ENCODE data around the gene IRAK2.

The IRAK2 gene

DNA sequence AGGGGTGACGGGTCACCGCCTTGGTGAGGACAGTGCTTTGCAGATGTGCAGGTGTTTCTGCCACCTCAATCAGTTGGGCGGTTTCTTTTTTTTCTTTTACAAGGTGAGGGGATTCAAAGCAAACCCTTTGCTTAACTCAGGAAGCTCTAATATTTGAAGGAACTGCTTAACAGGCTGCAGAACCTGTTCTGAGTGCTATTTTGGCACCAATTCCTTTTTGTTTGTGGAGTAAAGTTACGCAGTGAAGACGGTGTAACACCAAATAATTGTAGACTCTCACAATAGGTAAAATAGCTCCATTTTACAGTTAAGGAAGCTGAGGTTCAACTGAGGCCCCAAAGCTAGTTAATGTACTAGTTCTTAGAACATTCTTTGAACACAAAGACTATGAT is 121.4 kb downstream of the IRAK2 start:
- TF ChIP-seq ISL1 (CRISPR knock-in tag; IDR thresholded peaks at IDR 0.05): no peak
- no peak for TF ChIP-seq OSR1 (CRISPR knock-in tag; IDR thresholded peaks at IDR 0.05)
- no peak for TF ChIP-seq SNAI2 (CRISPR knock-in tag; IDR thresholded peaks at IDR 0.05)
- no peak for TF ChIP-seq ZFP30 (CRISPR knock-in tag; IDR thresholded peaks at IDR 0.05)
- TF ChIP-seq ZNF8 (CRISPR knock-in tag; IDR thresholded peaks at IDR 0.05): no peak
- TF ChIP-seq ZNF70 (CRISPR knock-in tag; IDR thresholded peaks at IDR 0.05): no peak
- no peak for ATAC-seq

DNA sequence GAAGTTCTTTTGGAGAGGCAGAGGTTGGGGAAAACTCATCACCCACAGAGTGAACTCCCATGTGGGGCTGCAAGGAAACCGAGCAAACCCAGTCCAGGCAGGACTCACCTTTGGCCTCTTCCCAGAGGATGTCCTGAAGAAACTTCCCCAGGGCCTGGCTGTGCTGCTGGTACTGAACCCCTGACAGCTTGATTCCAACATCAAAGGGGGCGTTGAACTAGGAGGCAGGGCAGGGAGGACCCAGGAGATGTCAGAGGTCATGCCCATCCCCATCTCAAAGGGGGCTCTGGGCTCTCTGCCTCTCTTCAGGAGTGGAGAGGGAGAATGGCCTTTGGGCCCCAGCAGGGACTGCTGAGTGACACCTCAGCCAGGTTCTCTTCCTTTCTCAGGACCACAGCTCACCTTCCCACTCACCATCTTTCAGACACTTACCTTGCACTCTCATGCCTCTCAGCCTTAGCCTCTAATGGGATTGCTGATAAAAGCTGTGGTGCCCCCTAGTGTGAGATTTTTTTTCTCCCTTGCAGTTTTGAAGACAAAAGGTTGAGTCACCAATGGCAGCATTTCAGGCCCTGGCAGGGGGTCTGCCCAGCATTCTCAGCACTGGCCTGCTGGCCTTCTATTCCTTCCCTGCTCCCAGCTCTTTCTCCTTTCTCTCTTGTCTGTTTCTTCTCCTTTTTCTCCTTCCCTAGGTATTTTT is 122.0 kb downstream of the IRAK2 start:
- TF ChIP-seq OSR1 (CRISPR knock-in tag; IDR thresholded peaks at IDR 0.05) (no peak), CSDC2 (CRISPR knock-in tag; IDR thresholded peaks at IDR 0.05) (no peak), ESRRG (CRISPR knock-in tag; IDR thresholded peaks at IDR 0.05) (no peak), RARB (CRISPR knock-in tag; IDR thresholded peaks at IDR 0.05) (no peak)
- peak; percentile 88 for ATAC-seq

DNA sequence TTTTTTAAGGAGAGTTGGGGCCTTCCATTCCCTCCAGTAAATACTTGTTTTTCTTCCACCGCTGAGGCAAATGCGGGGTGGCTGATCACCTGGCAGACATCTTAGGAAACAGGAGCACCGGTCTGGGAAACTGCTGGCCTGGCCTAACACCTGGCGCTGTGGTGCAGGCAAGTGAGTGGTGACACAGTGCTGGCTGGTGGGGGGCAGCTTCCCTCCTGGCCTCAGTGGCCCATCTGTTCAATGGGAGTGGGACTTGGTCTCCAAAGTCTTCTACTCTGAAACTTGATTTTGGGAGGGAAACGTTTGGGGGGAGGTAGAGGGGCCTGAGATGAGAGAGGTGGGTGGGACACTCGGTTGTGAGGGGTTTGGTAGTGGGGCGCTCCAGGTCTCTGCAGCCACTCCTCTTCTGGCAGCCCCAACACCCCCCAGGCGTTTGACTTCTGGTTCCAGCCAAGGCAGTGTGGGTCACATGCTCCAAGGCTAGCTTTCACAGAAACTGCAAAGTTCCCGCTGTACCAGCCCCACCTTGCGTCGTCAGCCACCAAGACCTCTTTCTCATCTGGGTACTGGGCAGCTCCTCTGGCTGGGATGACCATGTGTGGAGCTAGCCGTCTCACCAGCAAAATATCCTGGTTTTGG is 123.3 kb downstream of the IRAK2 start:
- ATAC-seq: no peak
- TF ChIP-seq TCF4 (CRISPR knock-in tag; IDR thresholded peaks at IDR 0.05; ENCODE audit: borderline replicate concordance) (no peak), CSDC2 (CRISPR knock-in tag; IDR thresholded peaks at IDR 0.05) (no peak), SNAI2 (CRISPR knock-in tag; IDR thresholded peaks at IDR 0.05) (no peak), ZNF8 (CRISPR knock-in tag; IDR thresholded peaks at IDR 0.05) (no peak), BACH2 (CRISPR knock-in tag; IDR thresholded peaks at IDR 0.05; ENCODE audit: borderline replicate concordance) (no peak), RARB (CRISPR knock-in tag; IDR thresholded peaks at IDR 0.05) (no peak), ESRRG (CRISPR knock-in tag; IDR thresholded peaks at IDR 0.05) (no peak), ZNF70 (CRISPR knock-in tag; IDR thresholded peaks at IDR 0.05) (no peak)
- TF ChIP-seq, protein P1, sequence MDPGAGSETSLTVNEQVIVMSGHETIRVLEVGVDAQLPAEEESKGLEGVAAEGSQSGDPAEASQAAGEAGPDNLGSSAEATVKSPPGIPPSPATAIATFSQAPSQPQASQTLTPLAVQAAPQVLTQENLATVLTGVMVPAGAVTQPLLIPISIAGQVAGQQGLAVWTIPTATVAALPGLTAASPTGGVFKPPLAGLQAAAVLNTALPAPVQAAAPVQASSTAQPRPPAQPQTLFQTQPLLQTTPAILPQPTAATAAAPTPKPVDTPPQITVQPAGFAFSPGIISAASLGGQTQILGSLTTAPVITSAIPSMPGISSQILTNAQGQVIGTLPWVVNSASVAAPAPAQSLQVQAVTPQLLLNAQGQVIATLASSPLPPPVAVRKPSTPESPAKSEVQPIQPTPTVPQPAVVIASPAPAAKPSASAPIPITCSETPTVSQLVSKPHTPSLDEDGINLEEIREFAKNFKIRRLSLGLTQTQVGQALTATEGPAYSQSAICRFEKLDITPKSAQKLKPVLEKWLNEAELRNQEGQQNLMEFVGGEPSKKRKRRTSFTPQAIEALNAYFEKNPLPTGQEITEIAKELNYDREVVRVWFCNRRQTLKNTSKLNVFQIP (CRISPR knock-in tag; IDR thresholded peaks at IDR 0.05; ENCODE audit: borderline replicate concordance, low read depth): no peak
- TF ChIP-seq, protein P2, sequence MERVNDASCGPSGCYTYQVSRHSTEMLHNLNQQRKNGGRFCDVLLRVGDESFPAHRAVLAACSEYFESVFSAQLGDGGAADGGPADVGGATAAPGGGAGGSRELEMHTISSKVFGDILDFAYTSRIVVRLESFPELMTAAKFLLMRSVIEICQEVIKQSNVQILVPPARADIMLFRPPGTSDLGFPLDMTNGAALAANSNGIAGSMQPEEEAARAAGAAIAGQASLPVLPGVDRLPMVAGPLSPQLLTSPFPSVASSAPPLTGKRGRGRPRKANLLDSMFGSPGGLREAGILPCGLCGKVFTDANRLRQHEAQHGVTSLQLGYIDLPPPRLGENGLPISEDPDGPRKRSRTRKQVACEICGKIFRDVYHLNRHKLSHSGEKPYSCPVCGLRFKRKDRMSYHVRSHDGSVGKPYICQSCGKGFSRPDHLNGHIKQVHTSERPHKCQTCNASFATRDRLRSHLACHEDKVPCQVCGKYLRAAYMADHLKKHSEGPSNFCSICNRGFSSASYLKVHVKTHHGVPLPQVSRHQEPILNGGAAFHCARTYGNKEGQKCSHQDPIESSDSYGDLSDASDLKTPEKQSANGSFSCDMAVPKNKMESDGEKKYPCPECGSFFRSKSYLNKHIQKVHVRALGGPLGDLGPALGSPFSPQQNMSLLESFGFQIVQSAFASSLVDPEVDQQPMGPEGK (CRISPR knock-in tag; IDR thresholded peaks at IDR 0.05; ENCODE audit: borderline replicate concordance): no peak

DNA sequence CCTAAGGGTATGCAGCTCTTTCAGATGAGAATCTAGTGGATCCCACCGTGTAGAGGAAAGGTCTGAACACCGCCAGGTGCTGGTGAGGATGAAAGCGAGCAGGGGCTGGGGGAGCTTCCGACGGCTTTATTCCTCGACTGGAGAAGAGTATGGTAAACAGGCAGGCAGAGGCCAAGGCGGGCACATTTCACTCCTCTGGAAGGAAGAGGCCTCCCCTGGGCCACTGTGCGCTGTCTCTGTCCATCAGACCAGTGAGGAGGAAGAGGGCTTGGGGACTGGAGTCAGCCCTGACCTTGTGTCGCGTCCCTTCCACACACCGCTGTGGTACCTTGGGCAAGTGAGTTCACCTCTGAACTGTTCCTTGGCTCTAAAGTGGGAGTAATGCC is 123.8 kb downstream of the IRAK2 start:
- no peak for ATAC-seq
- no peak for TF ChIP-seq ZNF565 (CRISPR knock-in tag; conservative IDR thresholded peaks at IDR 0.05; ENCODE audit: low read depth)
- no peak for TF ChIP-seq TOX (CRISPR knock-in tag; IDR thresholded peaks at IDR 0.05; ENCODE audit: borderline replicate concordance)
- TF ChIP-seq SNAI2 (CRISPR knock-in tag; IDR thresholded peaks at IDR 0.05): no peak
- TF ChIP-seq TCF4 (CRISPR knock-in tag; IDR thresholded peaks at IDR 0.05; ENCODE audit: borderline replicate concordance): no peak
- TF ChIP-seq RARB (CRISPR knock-in tag; IDR thresholded peaks at IDR 0.05): no peak
- no peak for TF ChIP-seq GLIS3 (CRISPR knock-in tag; IDR thresholded peaks at IDR 0.05)
- no peak for TF ChIP-seq OSR1 (CRISPR knock-in tag; IDR thresholded peaks at IDR 0.05)
- no peak for TF ChIP-seq BACH2 (CRISPR knock-in tag; IDR thresholded peaks at IDR 0.05; ENCODE audit: borderline replicate concordance)
- no peak for TF ChIP-seq PPARA (CRISPR knock-in tag; IDR thresholded peaks at IDR 0.05; ENCODE audit: borderline replicate concordance)
- TF ChIP-seq ISL1 (CRISPR knock-in tag; IDR thresholded peaks at IDR 0.05): no peak
- TF ChIP-seq, protein P1 (CRISPR knock-in tag; IDR thresholded peaks at IDR 0.05; ENCODE audit: borderline replicate concordance, low read depth): no peak
- TF ChIP-seq, protein P3, sequence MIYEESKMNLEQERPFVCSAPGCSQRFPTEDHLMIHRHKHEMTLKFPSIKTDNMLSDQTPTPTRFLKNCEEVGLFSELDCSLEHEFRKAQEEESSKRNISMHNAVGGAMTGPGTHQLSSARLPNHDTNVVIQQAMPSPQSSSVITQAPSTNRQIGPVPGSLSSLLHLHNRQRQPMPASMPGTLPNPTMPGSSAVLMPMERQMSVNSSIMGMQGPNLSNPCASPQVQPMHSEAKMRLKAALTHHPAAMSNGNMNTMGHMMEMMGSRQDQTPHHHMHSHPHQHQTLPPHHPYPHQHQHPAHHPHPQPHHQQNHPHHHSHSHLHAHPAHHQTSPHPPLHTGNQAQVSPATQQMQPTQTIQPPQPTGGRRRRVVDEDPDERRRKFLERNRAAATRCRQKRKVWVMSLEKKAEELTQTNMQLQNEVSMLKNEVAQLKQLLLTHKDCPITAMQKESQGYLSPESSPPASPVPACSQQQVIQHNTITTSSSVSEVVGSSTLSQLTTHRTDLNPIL (CRISPR knock-in tag; IDR thresholded peaks at IDR 0.05; ENCODE audit: low read depth): no peak
- TF ChIP-seq, protein P2 (CRISPR knock-in tag; IDR thresholded peaks at IDR 0.05; ENCODE audit: borderline replicate concordance): no peak
- no peak for TF ChIP-seq ZNF70 (CRISPR knock-in tag; IDR thresholded peaks at IDR 0.05)
- TF ChIP-seq, protein P4, sequence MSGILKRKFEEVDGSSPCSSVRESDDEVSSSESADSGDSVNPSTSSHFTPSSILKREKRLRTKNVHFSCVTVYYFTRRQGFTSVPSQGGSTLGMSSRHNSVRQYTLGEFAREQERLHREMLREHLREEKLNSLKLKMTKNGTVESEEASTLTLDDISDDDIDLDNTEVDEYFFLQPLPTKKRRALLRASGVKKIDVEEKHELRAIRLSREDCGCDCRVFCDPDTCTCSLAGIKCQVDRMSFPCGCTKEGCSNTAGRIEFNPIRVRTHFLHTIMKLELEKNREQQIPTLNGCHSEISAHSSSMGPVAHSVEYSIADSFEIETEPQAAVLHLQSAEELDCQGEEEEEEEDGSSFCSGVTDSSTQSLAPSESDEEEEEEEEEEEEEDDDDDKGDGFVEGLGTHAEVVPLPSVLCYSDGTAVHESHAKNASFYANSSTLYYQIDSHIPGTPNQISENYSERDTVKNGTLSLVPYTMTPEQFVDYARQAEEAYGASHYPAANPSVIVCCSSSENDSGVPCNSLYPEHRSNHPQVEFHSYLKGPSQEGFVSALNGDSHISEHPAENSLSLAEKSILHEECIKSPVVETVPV (CRISPR knock-in tag; IDR thresholded peaks at IDR 0.05): no peak
- TF ChIP-seq ARNTL (CRISPR knock-in tag; IDR thresholded peaks at IDR 0.05; ENCODE audit: borderline replicate concordance, low read depth): no peak
- TF ChIP-seq, protein P5, sequence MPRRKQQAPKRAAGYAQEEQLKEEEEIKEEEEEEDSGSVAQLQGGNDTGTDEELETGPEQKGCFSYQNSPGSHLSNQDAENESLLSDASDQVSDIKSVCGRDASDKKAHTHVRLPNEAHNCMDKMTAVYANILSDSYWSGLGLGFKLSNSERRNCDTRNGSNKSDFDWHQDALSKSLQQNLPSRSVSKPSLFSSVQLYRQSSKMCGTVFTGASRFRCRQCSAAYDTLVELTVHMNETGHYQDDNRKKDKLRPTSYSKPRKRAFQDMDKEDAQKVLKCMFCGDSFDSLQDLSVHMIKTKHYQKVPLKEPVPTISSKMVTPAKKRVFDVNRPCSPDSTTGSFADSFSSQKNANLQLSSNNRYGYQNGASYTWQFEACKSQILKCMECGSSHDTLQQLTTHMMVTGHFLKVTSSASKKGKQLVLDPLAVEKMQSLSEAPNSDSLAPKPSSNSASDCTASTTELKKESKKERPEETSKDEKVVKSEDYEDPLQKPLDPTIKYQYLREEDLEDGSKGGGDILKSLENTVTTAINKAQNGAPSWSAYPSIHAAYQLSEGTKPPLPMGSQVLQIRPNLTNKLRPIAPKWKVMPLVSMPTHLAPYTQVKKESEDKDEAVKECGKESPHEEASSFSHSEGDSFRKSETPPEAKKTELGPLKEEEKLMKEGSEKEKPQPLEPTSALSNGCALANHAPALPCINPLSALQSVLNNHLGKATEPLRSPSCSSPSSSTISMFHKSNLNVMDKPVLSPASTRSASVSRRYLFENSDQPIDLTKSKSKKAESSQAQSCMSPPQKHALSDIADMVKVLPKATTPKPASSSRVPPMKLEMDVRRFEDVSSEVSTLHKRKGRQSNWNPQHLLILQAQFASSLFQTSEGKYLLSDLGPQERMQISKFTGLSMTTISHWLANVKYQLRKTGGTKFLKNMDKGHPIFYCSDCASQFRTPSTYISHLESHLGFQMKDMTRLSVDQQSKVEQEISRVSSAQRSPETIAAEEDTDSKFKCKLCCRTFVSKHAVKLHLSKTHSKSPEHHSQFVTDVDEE (CRISPR knock-in tag; IDR thresholded peaks at IDR 0.05): no peak

All from SK-N-SH treated with all-trans-retinoic acid at 6 μM for 48 hours (cell line).